Adrenal gland (tissue), 12 donors: ENCODE data around the gene STK24. TPM values are rescaled to one million over a fixed set of nuclear protein-coding genes. Genes with fewer than 3 reads are reported as not detected.

ENCODE experiments used
- DNase-seq, 7 donors: peaks; one replicate each; pipeline ENCODE4 v3.0.0-alpha.2; 2019 to 2020
- H3K27ac ChIP-seq, 5 donors: fragments of 200-600 bp; sonication (generic) in 4 of 5; 1 replicate in 3 of 5; 2 replicates in 2 of 5; pipeline versions ENCODE4 v1.5.1 to v1.8.0; 2016 to 2020; ENCODE audit warnings: mild to moderate bottlenecking in 1 of 5
- H3K27me3 ChIP-seq: fragments of 200-600 bp; 2 replicates; pipeline ENCODE4 v1.8.0; 2021
- H3K36me3 ChIP-seq, 2 donors: fragments of 200-600 bp; replicated peaks in 1 of 2; 1 replicate in 1 of 2; 2 replicates in 1 of 2; pipeline versions ENCODE4 v1.5.1 to v1.8.0; 2018 to 2022
- H3K4me1 ChIP-seq, 2 donors: fragments of 200-600 bp; replicated peaks in 1 of 2; 1 replicate in 1 of 2; 2 replicates in 1 of 2; pipeline versions ENCODE4 v1.5.1 to v1.8.0; 2018 to 2021
- H3K4me3 ChIP-seq, 4 donors: fragments of 200-600 bp; sonication (generic) in 3 of 4; one replicate each; pipeline ENCODE4 v1.5.1; 2016 to 2018
- H3K9me3 ChIP-seq, 3 donors: fragments of 200-600 bp; sonication (generic) in 1 of 3; replicated peaks in 1 of 3; 1 replicate in 2 of 3; 2 replicates in 1 of 3; pipeline versions ENCODE4 v1.5.1 to v1.8.0; 2016 to 2021
- CTCF ChIP-seq, 6 experiments: fragments of 450-650 bp in 4 of 6; fragments of 200-600 bp in 2 of 6; sonication (generic) in 1 of 6; IDR thresholded peaks; 1 replicate in 5 of 6; 2 replicates in 1 of 6; pipeline versions ENCODE4 v1.5.1 to v1.8.0; 2016 to 2021; ENCODE audit warnings: antibody characterized with exemption in 6 of 6, mild to moderate bottlenecking in 2 of 6, moderate library complexity in 1 of 6
- POLR2A ChIP-seq, 2 donors: fragments of 450-650 bp; IDR thresholded peaks; one replicate each; pipeline ENCODE4 v1.6.1; 2017; ENCODE audit warnings: antibody characterized with exemption in 2 of 2, mild to moderate bottlenecking in 2 of 2, moderate library complexity in 1 of 2
- WGBS, 4 donors: extraction: QIAGEN DNeasy Blood & Tissue Kit in 2 of 4; methylation state at CpG; one replicate each; pipeline versions ENCODE4 v1.1.5 to v1.1.7; 2013 to 2017; 5-methylcytosine and 5-hydroxymethylcytosine counted together
- intact Hi-C, 2 donors: fragments of 100-400 bp; cut with DNase I; formaldehyde crosslinking; loops; one replicate each; pipeline versions ENCODE4 v1.14.1 to v1.15.0; 2022 to 2023
- polyA plus RNA-seq, 3 donors: library from polyadenylated mRNA; stranded (reverse); fragments of 200-250 nt in 2 of 3; fragments of 350-450 nt in 1 of 3; fragmentation: Illumina TruSeq in 1 of 3; extraction: RNeasy Lipid Tissue Mini Kit (QIAGEN cat#74804) in 1 of 3; gene quantifications; one replicate each; pipeline ENCODE4 v1.2.3, GENCODE V29; 2013 to 2014
- total RNA-seq, 9 donors: library from RNA; depleted of rRNA in 4 of 9; stranded (reverse); fragments of >200 nt in 4 of 9; fragments of 120-200 nt in 1 of 9; fragmentation: NEBNext Ultra II Directional in 1 of 9; extraction: Animal tissue kit (Norgen Biotek cat#: 25700) in 1 of 9; gene quantifications; one replicate each; pipeline versions ENCODE4 v1.1.0 to v1.2.4, GENCODE V29; 2013 to 2023
- donor health status: healthy with polysubstance abuse.
- donor health status: Bipolar disorder and iron deficiency.
- donor health status: DM: yes; HTN: yes; CAD: no.
- donor health status: DM: no; HTN: no; CAD: no.
- donor health status: DM: no; HTN: no; CAD: no.
- donor health status: DM: yes; HTN: yes; CAD: no.

STK24 gene
- total and polyA plus RNA-seq, 12 donors: 17.7 to 72.2 (median 56.0) TPM

GRCh38 chr13:98547455-98547854 lies 29.5 kb downstream of the STK24 start:
- peaks cover 0 to 35% of the 10 kb centered on the region in 2 donors for H3K4me1 ChIP-seq
- intact Hi-C loops: no loop called here
- no peak for DNase-seq
- no peak overlapping the region for H3K4me3 ChIP-seq
- TF ChIP-seq CTCF (IDR thresholded peaks at IDR 0.05) (no peak), POLR2A (IDR thresholded peaks at IDR 0.05) (no peak)
- WGBS, 4 donors: 97 to 100% (median 99%) methylated on average over 5 of the region's 5 CpGs
- no peak overlapping the region for H3K27ac ChIP-seq
- no peaks in the 10 kb centered on the region for H3K36me3 ChIP-seq
- H3K9me3 ChIP-seq: no peaks in the 10 kb centered on the region
- no peaks in the 10 kb centered on the region for H3K27me3 ChIP-seq

DNA sequence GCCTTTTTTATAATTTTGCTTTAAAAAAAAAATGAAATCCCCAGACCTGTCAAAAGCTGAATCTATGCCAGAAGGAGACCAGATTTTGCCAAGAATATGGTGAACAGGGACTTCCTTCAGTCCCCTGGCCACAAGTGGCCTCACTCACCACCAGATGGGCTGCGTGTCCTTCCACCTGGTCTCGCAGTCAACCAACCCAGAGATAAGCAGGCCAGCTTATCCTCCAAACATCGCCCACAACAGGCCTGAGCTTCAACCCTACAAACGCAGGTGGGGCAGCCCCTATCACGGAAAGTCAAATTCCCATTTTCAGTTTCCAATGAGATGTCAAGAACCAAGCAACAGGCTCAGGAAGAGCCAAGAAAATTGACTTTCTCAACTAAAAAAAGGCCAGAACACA lies 30.5 kb downstream of the STK24 start:
- intact Hi-C loops: no loop called here
- no peaks in the 10 kb centered on the region for H3K9me3 ChIP-seq
- no peak for DNase-seq
- 82 to 93% (median 88%) methylated on average over 4 to 5 of the region's 5 CpGs for WGBS, 4 donors
- H3K27me3 ChIP-seq: no peaks in the 10 kb centered on the region
- no peaks in the 10 kb centered on the region for H3K36me3 ChIP-seq
- H3K27ac ChIP-seq: no peak overlapping the region
- H3K4me1 ChIP-seq: peaks cover 0 to 46% of the 10 kb centered on the region in 2 donors
- TF ChIP-seq POLR2A (IDR thresholded peaks at IDR 0.05): no peak
- no peak for TF ChIP-seq CTCF (IDR thresholded peaks at IDR 0.05)
- no peak overlapping the region for H3K4me3 ChIP-seq

GRCh38 chr13:98544104-98544710 lies 32.7 kb downstream of the STK24 start:
- H3K27ac ChIP-seq: no peak overlapping the region
- no peak overlapping the region for H3K4me3 ChIP-seq
- WGBS, 4 donors: 73 to 84% (median 81%) methylated on average over 12 to 16 of the region's 16 CpGs
- TF ChIP-seq CTCF (IDR thresholded peaks at IDR 0.05) (no peak), POLR2A (IDR thresholded peaks at IDR 0.05) (no peak)
- intact Hi-C loops: no loop called here
- no peaks in the 10 kb centered on the region for H3K36me3 ChIP-seq
- no peaks in the 10 kb centered on the region for H3K27me3 ChIP-seq
- H3K9me3 ChIP-seq: no peaks in the 10 kb centered on the region
- no peak for DNase-seq
- H3K4me1 ChIP-seq: peaks cover 0 to 57% of the 10 kb centered on the region in 2 donors

DNA sequence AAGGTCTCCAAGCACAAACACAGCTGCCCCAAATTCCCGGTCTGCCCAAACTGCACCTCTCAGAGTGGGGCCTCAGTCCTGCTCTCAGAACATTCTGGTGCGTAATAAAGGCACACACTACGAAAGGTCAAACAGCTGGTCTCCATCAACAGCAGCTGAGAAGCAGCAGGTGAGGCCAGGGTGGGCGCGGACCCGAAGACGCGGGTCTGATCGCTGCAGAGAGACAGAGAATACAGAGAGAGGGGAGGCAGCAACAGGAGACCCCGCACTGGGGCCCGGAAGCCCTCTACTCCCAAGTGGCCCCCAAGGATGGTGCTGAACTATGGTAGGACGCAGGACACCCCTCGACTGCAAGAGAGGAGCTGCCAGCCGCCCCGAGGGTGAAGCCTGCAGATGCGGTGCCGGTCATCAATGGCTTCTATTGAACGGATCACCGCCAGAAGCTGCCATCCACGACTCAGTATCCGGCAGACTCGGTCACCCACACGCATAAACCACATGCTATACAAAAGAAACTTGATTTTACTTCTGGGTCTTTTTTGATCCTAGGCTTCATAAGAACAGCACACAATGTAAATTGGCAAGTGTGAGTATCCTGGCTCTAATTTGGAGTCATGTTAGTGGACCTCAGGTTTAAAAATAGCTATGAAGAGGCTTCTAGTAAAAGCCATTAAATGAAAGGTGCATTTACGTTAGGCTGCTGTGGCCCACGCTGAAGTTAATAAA lies 33.4 kb downstream of the STK24 start:
- H3K27me3 ChIP-seq: no peaks in the 10 kb centered on the region
- WGBS, 4 donors: 88 to 93% (median 88%) methylated on average over 19 to 25 of the region's 25 CpGs
- no peaks in the 10 kb centered on the region for H3K9me3 ChIP-seq
- no peak for TF ChIP-seq POLR2A (IDR thresholded peaks at IDR 0.05)
- no peak for TF ChIP-seq CTCF (IDR thresholded peaks at IDR 0.05)
- H3K36me3 ChIP-seq: no peaks in the 10 kb centered on the region
- intact Hi-C loops: no loop called here
- H3K4me1 ChIP-seq: peaks cover 0 to 51% of the 10 kb centered on the region in 2 donors
- no peak overlapping the region for H3K4me3 ChIP-seq
- DNase-seq: no peak
- peak overlapping the region in 1 of 5 donors; percentile 8 for H3K27ac ChIP-seq
